ENCODE measurements around the gene SPINDOC.

SPINDOC gene

GRCh38 chr11:63832336-63832735, 19.1 kb downstream of the SPINDOC start:
- H3K4me3 ChIP-seq (ENCODE audit: low read depth, low read length) = no peak overlapping the region

- no peak overlapping the region for H3K4me3 ChIP-seq (ENCODE audit: low read depth, low read length)
Observed at GRCh38 chr11:63833048-63833447, 19.8 kb downstream of the SPINDOC start.

GRCh38 chr11:63834535-63835157, 21.4 kb downstream of the SPINDOC start:
- H3K4me3 ChIP-seq (ENCODE audit: low read depth, low read length) = no peak overlapping the region

- no peak overlapping the region for H3K4me3 ChIP-seq (ENCODE audit: low read depth, low read length)
Observed at GRCh38 chr11:63835158-63835545, 21.9 kb downstream of the SPINDOC start.

- no peak overlapping the region for H3K4me3 ChIP-seq (ENCODE audit: low read depth, low read length)
Observed at GRCh38 chr11:63837027-63837688, 23.9 kb downstream of the SPINDOC start.

- H3K4me3 ChIP-seq (ENCODE audit: low read depth, low read length) = no peak overlapping the region
Observed at GRCh38 chr11:63837739-63838138, 24.5 kb downstream of the SPINDOC start.

GRCh38 chr11:63838150-63838677, 25.0 kb downstream of the SPINDOC start:
- H3K4me3 ChIP-seq (ENCODE audit: low read depth, low read length) = no peak overlapping the region

- peak within 1 kb of the TSS; percentile 85 for H3K4me3 ChIP-seq (ENCODE audit: low read depth, low read length)
Observed at GRCh38 chr11:63838678-63839507, 25.6 kb downstream of the SPINDOC start, which contains the start of gene MARK2. Gene MARK2, plus strand, starts transcription at chr11:63839110. Its CDS starts 397 bp downstream, at chr11:63839507.

- H3K4me3 ChIP-seq (ENCODE audit: low read depth, low read length) = peak overlapping the region; percentile 85
Observed at GRCh38 chr11:63839508-63840355, 26.5 kb downstream of the SPINDOC start.

- H3K4me3 ChIP-seq (ENCODE audit: low read depth, low read length) = peak overlapping the region; percentile 85
Observed at GRCh38 chr11:63840356-63841060, 27.3 kb downstream of the SPINDOC start.

- H3K4me3 ChIP-seq (ENCODE audit: low read depth, low read length) = no peak overlapping the region
Observed at GRCh38 chr11:63841554-63841953, 28.3 kb downstream of the SPINDOC start.

- no peak overlapping the region for H3K4me3 ChIP-seq (ENCODE audit: low read depth, low read length)
Observed at GRCh38 chr11:63843041-63843440, 29.8 kb downstream of the SPINDOC start.

GRCh38 chr11:63844836-63845235, 31.6 kb downstream of the SPINDOC start:
- H3K4me3 ChIP-seq (ENCODE audit: low read depth, low read length) = no peak overlapping the region

- no peak overlapping the region for H3K4me3 ChIP-seq (ENCODE audit: low read depth, low read length)
Observed at GRCh38 chr11:63845303-63845702, 32.0 kb downstream of the SPINDOC start.

- no peak overlapping the region for H3K4me3 ChIP-seq (ENCODE audit: low read depth, low read length)
Observed at GRCh38 chr11:63845911-63846310, 32.7 kb downstream of the SPINDOC start.

GRCh38 chr11:63846897-63847296, 33.6 kb downstream of the SPINDOC start:
- H3K4me3 ChIP-seq (ENCODE audit: low read depth, low read length) = no peak overlapping the region

GRCh38 chr11:63847363-63847762, 34.1 kb downstream of the SPINDOC start:
- H3K4me3 ChIP-seq (ENCODE audit: low read depth, low read length) = no peak overlapping the region

GRCh38 chr11:63849691-63850090, 36.4 kb downstream of the SPINDOC start:
- H3K4me3 ChIP-seq (ENCODE audit: low read depth, low read length) = no peak overlapping the region

GRCh38 chr11:63850920-63851319, 37.7 kb downstream of the SPINDOC start:
- H3K4me3 ChIP-seq (ENCODE audit: low read depth, low read length) = no peak overlapping the region

GRCh38 chr11:63851364-63851763, 38.1 kb downstream of the SPINDOC start:
- H3K4me3 ChIP-seq (ENCODE audit: low read depth, low read length) = no peak overlapping the region

Data from iPS-11a (cell line).